ENCODE data around the gene PRRT1.

GRCh38 chr6:32198345-32198696, 46.6 kb upstream of the PRRT1 start:
- TF ChIP-seq CTCF (IDR thresholded peaks at IDR 0.05; ENCODE audit: borderline replicate concordance, extremely low read depth, low read length, poor library complexity, severe bottlenecking) (no peak), EZH2 (IDR thresholded peaks at IDR 0.05; ENCODE audit: borderline replicate concordance, low read depth, low read length, severe bottlenecking) (no peak)

Measured in DND-41 (cell line).